HepG2 (cell line): ENCODE data around the gene BLOC1S4. TPM values are rescaled to one million over a fixed set of nuclear protein-coding genes. Genes with fewer than 3 reads are reported as not detected.
A peak's percentile ranks its signal among the peaks of the same experiment; 100 is the strongest.

Experiments
- ATAC-seq: fragments of 200-7000 bp; cut with Tn5 transposase; 3 replicates; pipeline ENCODE4 v1.9.1; 2020; ENCODE audit warnings: mild to moderate bottlenecking, moderate library complexity
- BruUV-seq: library from RNA; stranded (reverse); fragments of 400-500 nt; replicated peaks from 2 replicates; lab custom pipeline; 2021; lab: Mats Ljungman, UMichigan
- CTCF ChIA-PET: fragments of 300-600 bp; formaldehyde crosslinking; extraction: SDS; loops from one replicate; lab custom pipeline; 2021; ENCODE audit warnings: low total read pairs, inconsistent platforms, low intra/inter-chr PET ratio; lab: Yijun Ruan, JAX
- POLR2A ChIA-PET: fragments of 350-600 bp; sonication (Branson Sonifier 250); formaldehyde crosslinking; loops from one replicate; lab custom pipeline; 2020; ENCODE audit warnings: antibody characterized with exemption, inconsistent platforms; lab: Yijun Ruan, JAX
- DNase-seq: peaks from one replicate; pipeline ENCODE4 v3.0.0-alpha.2; 2015; ENCODE audit warnings: low spot score
- FAIRE-seq: peaks from 3 replicates; lab custom pipeline; 2011; peaks lifted over from hg19 to GRCh38; lab: Jason Lieb, UNC
- H2AFZ ChIP-seq: one replicate; pipeline ENCODE4 v1.6.1; 2011; ENCODE audit warnings: low read length, inconsistent platforms
- H3K27ac ChIP-seq: fragments of 300-600 bp; 3 replicates; pipeline ENCODE4 v1.8.0; 2011; ENCODE audit warnings: mixed run types, mild to moderate bottlenecking, mixed read lengths, low read length, inconsistent platforms; ENCODE audit not compliant: insufficient read depth; ENCODE audit errors: extremely low read length
- H3K27me3 ChIP-seq, 2 experiments: fragments of 200-600 bp in 1 of 2; 2 replicates in 1 of 2; 3 replicates in 1 of 2; pipeline versions ENCODE4 v1.6.0 to v1.8.0; 2011; ENCODE audit warnings: low read length in 2 of 2, mild to moderate bottlenecking in 2 of 2, moderate library complexity in 2 of 2, inconsistent platforms in 1 of 2; ENCODE audit not compliant: insufficient read depth in 2 of 2, control insufficient read depth in 1 of 2
- H3K36me3 ChIP-seq, 2 experiments: fragments of 200-600 bp in 1 of 2; replicated peaks in 1 of 2; 2 replicates in 1 of 2; 3 replicates in 1 of 2; pipeline versions ENCODE4 v1.5.1 to v1.8.0; 2011; ENCODE audit warnings: low read length in 2 of 2, inconsistent platforms in 1 of 2; ENCODE audit not compliant: insufficient read depth in 2 of 2, control insufficient read depth in 1 of 2
- H3K4me1 ChIP-seq: 2 replicates; pipeline ENCODE4 v1.5.1; 2012; ENCODE audit warnings: low read length, inconsistent platforms; ENCODE audit not compliant: insufficient read depth
- H3K4me2 ChIP-seq: 2 replicates; pipeline ENCODE4 v1.6.0; 2011; ENCODE audit warnings: low read depth, low read length, inconsistent platforms
- H3K4me3 ChIP-seq, 3 experiments: fragments of 200-600 bp in 1 of 3; sonication (generic), shearing (Covaris generic) in 1 of 3; replicated peaks in 1 of 3; 2 replicates each; pipeline ENCODE4 v1.5.1; 2011 to 2016; ENCODE audit warnings: low read length in 3 of 3, inconsistent platforms in 2 of 3, low read depth in 2 of 3, mild to moderate bottlenecking in 2 of 3, control low read depth in 1 of 3, mixed read lengths in 1 of 3; ENCODE audit not compliant: insufficient read depth in 1 of 3
- H3K79me2 ChIP-seq: one replicate; pipeline ENCODE4 v1.6.1; 2011; ENCODE audit warnings: low read length, inconsistent platforms; ENCODE audit not compliant: insufficient read depth
- H3K9ac ChIP-seq: 2 replicates; pipeline ENCODE4 v1.6.0; 2011; ENCODE audit warnings: mild to moderate bottlenecking, low read depth, low read length, inconsistent platforms; ENCODE audit not compliant: insufficient read depth
- H3K9me3 ChIP-seq: 2 replicates; pipeline ENCODE4 v1.5.1; 2012; ENCODE audit warnings: mild to moderate bottlenecking, low read length
- H4K20me1 ChIP-seq: 2 replicates; pipeline ENCODE4 v1.6.0; 2011; ENCODE audit warnings: inconsistent platforms, mild to moderate bottlenecking, low read length, moderate library complexity; ENCODE audit not compliant: insufficient read depth
- AHDC1 ChIP-seq: sonication (generic); formaldehyde crosslinking; IDR thresholded peaks from 2 replicates; pipeline ENCODE4 v1.5.1; 2020; ENCODE audit warnings: mild to moderate bottlenecking, missing genetic modification reagents, borderline replicate concordance
- CHD2 ChIP-seq: IDR thresholded peaks from 2 replicates; pipeline ENCODE4 v1.6.1; 2011; ENCODE audit warnings: low read depth, low read length, improper control_type of control experiment
- HES4 ChIP-seq: sonication (generic); formaldehyde crosslinking; IDR thresholded peaks from 2 replicates; pipeline ENCODE4 v1.9.0; 2021; ENCODE audit warnings: mild to moderate bottlenecking, missing genetic modification reagents, borderline replicate concordance
- HNRNPH1 ChIP-seq: fragments of 200-400 bp; formaldehyde crosslinking; optimal IDR thresholded peaks from 2 replicates; pipeline ENCODE3; 2017; ENCODE audit warnings: mild to moderate bottlenecking, low read depth, low read length
- HNRNPUL1 ChIP-seq: fragments of 200-400 bp; formaldehyde crosslinking; IDR thresholded peaks from 2 replicates; pipeline ENCODE4 v1.6.1; 2017; ENCODE audit warnings: low read depth, mild to moderate bottlenecking, low read length, moderate library complexity
- NFATC3 ChIP-seq: sonication (generic); formaldehyde crosslinking; IDR thresholded peaks from 2 replicates; pipeline ENCODE4 v1.5.1; 2020; ENCODE audit warnings: mild to moderate bottlenecking, missing genetic modification reagents
- PITX1 ChIP-seq: sonication (generic); formaldehyde crosslinking; IDR thresholded peaks from 2 replicates; pipeline ENCODE4 v1.5.1; 2020; ENCODE audit warnings: mild to moderate bottlenecking, missing genetic modification reagents
- ZNF205 ChIP-seq: IDR thresholded peaks from 2 replicates; pipeline ENCODE4 v1.6.1; 2018; ENCODE audit warnings: missing biosample characterization, missing genetic modification reagents
- ZNF362 ChIP-seq: sonication (generic); formaldehyde crosslinking; IDR thresholded peaks from 2 replicates; pipeline ENCODE4 v1.4.0; 2020; ENCODE audit warnings: missing genetic modification reagents, mild to moderate bottlenecking, borderline replicate concordance
- ZNF713 ChIP-seq: sonication (generic); formaldehyde crosslinking; IDR thresholded peaks from 2 replicates; pipeline ENCODE4 v1.4.0; 2020; ENCODE audit warnings: mild to moderate bottlenecking, missing genetic modification reagents
- ZSCAN20 ChIP-seq: sonication (generic); formaldehyde crosslinking; IDR thresholded peaks from 2 replicates; pipeline ENCODE4 v1.4.0; 2020; ENCODE audit warnings: missing genetic modification reagents, mild to moderate bottlenecking, borderline replicate concordance
- WGBS: methylation state at CpG from one replicate; pipeline ENCODE4 v1.1.6; 2017; ENCODE audit warnings: low lambda C conversion rate; 5-methylcytosine and 5-hydroxymethylcytosine counted together
- in situ Hi-C: cut with HindIII; loops from 2 replicates; pipeline ENCODE4 v1.10.0; 2017; ENCODE audit warnings: low pct_unique_long_range_greater_than_20kb; ENCODE audit not compliant: extremely low pct_ligation_motif_present
- intact Hi-C: fragments of 100-400 bp; cut with micrococcal nuclease; formaldehyde crosslinking; loops from one replicate; pipeline ENCODE4 v1.10.0; 2022; ENCODE audit not compliant: unreplicated experiment
- polyA plus RNA-seq, 8 experiments: library from polyadenylated mRNA; depleted of rRNA in 3 of 8; stranded (reverse) in 7 of 8; unstranded in 1 of 8; fragments of >200 nt; fragmentation: Illumina TruSeq in 4 of 8; extraction: Trizol in 4 of 8; gene quantifications; 2 replicates each; pipeline versions ENCODE4 v1.2.1 to v1.2.3, GENCODE V29; 2011 to 2016; ENCODE audit warnings: low read depth in 4 of 8, missing spikeins in 1 of 8, mixed read lengths in 1 of 8; ENCODE audit not compliant: insufficient read depth in 1 of 8
- total RNA-seq, 5 experiments: library from RNA; depleted of rRNA; stranded (reverse); fragments of >200 nt; fragmentation: Illumina TruSeq; extraction: Trizol; gene quantifications; 2 replicates each; pipeline ENCODE4 v1.2.3, GENCODE V29; 2016; ENCODE audit warnings: low read depth in 1 of 5

The BLOC1S4 gene
- total and polyA plus RNA-seq, 2 of the 13 experiments (the other 11 are each of a cell fraction or from before 2014, with no cell fraction given), result 15.5 to 20.9 TPM

GRCh38 chr4:6714954-6715353, 1.0 kb upstream of the BLOC1S4 start:
- Histone ChIP-seq H3K36me3 (no peaks in the 10 kb centered on the region), H3K4me3 (peak overlapping the region in 1 of 3 experiments; percentile 88; a peak in 1 of 6 replicates), H3K9me3 (no peaks in the 10 kb centered on the region), H3K9ac (peak overlapping the region; percentile 91), H2AFZ (no peak overlapping the region), H3K27me3 (no peaks in the 10 kb centered on the region; a peak in 1 of 5 replicates), H3K27ac (no peak overlapping the region), H4K20me1 (0 out of 2 replicates have a peak, but pooled peaks cover 8% of the 10 kb centered on the region), H3K79me2 (peaks cover 22% of the 10 kb centered on the region), H3K4me2 (peak overlapping the region; percentile 99; the same call in 1 of the 2 replicates), H3K4me1 (peaks cover 42% of the 10 kb centered on the region)
- TF ChIP-seq HNRNPUL1, result no peak
- 0 out of 2 replicates have a peak, but pooled peaks have one; percentile 10 for TF ChIP-seq NFATC3 (CRISPR knock-in tag)
- DNase-seq (no peak), FAIRE-seq (no peak), ATAC-seq (no peak)
- intact Hi-C loops, result no loop called here
- in situ Hi-C loops, result no loop called here
- POLR2A ChIA-PET, result interaction anchor here (1.0 to 3.0 kb wide), 5 partner anchors 10 to 178 kb away, joined by 3 to 15 read pairs (median 9); partner anchors contain the start of gene S100P
- CTCF ChIA-PET, result no interaction called here
- 56% methylated on average over 1 of the region's 1 CpG for WGBS
- no TSS peak for BruUV-seq

DNA sequence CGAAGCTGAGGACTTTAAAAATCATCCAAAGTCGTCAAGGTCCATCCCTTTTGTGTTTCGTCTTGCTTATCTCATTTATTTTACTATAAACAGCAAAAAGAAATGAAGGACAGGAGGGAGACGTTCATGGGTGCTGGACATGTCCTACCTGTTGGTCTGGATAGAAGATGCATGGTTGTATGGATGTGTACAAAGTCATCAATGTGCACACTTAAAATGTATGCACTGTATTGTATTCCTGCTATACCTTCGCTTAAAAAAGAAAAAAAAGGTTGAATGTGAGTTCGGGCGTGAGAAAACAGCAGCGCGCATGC, 313 bp upstream of the BLOC1S4 start:
- peak overlapping the region; percentile 99 for H3K4me2 ChIP-seq
- ATAC-seq (no peak; the same call in 2 of the 3 replicates), DNase-seq (no peak), FAIRE-seq (no peak)
- under 1% methylated on average over 9 of the region's 9 CpGs for whole genome bisulfite sequencing
- peak overlapping the region; percentile 98 for H2AFZ ChIP-seq
- H4K20me1 ChIP-seq, result 0 out of 2 replicates have a peak, but pooled peaks cover 8% of the 10 kb centered on the region
- peaks cover 22% of the 10 kb centered on the region for H3K79me2 ChIP-seq
- H3K36me3 ChIP-seq, result no peaks in the 10 kb centered on the region
- peak overlapping the region; percentile 91 for H3K9ac ChIP-seq
- ChIA-PET POLR2A (interaction anchor here (0.8 to 3.2 kb wide), 12 partner anchors 8 to 194 kb away, joined by 3 to 15 read pairs (median 6); partner anchors contain the start of genes MRFAP1, S100P and TBC1D14), CTCF (no interaction called here)
- no peaks in the 10 kb centered on the region for H3K27me3 ChIP-seq
- in situ Hi-C loops, result no loop called here
- peak overlapping the region; percentile 79 for H3K27ac ChIP-seq
- H3K4me1 ChIP-seq, result peaks cover 45% of the 10 kb centered on the region
- intact Hi-C loops, result no loop called here
- peak overlapping the region; percentile 83 to 93 (median 88) for H3K4me3 ChIP-seq
- H3K9me3 ChIP-seq, result no peaks in the 10 kb centered on the region
- BruUV-seq, result no TSS peak
- no peak for TF ChIP-seq HNRNPH1
- 0 out of 2 replicates have a peak, but pooled peaks have one; percentile 13 for TF ChIP-seq AHDC1 (CRISPR knock-in tag)
- no peak for TF ChIP-seq HES4 (CRISPR knock-in tag)
- TF ChIP-seq ZNF362, result peak; percentile 87
- TF ChIP-seq ZNF713 (CRISPR knock-in tag), result no peak
- 0 out of 2 replicates have a peak, but pooled peaks have one; percentile 8 for TF ChIP-seq ZNF205
- TF ChIP-seq PITX1 (CRISPR knock-in tag), result no peak
- no peak for TF ChIP-seq ZSCAN20 (CRISPR knock-in tag)
- no peak for TF ChIP-seq CHD2
